Measurements from ENCODE around the gene IRF2. TPM values are rescaled to one million over a fixed set of nuclear protein-coding genes. Genes with fewer than 3 reads are reported as not detected.
A peak's percentile ranks its signal among the peaks of the same experiment; 100 is the strongest.

The IRF2 gene
- total and polyA plus RNA-seq, 2 of the 8 experiments (the other 6 are each of a cell fraction or from before 2014, with no cell fraction given), result 13.8 to 17.0 TPM

- Histone ChIP-seq H3K4me3 (ENCODE audit: extremely low read depth in 1 of 4, insufficient read depth in 2 of 4, low read depth in 3 of 4, low read length in 4 of 4) (no peak overlapping the region), H2AK5ac (ENCODE audit: low read depth, low read length) (no peak overlapping the region), H3K79me2 (ENCODE audit: control insufficient read depth in 1 of 2, insufficient read depth in 2 of 2, low read length in 2 of 2) (no peaks in the 10 kb centered on the region), H2BK20ac (ENCODE audit: low read length) (no peak overlapping the region), H2BK5ac (ENCODE audit: low read depth, low read length) (no peak overlapping the region), H2AFZ (ENCODE audit: low read length) (no peak overlapping the region), H2BK120ac (replicated peaks; ENCODE audit: low read depth, low read length) (peak overlapping the region; percentile 7), H3K4me2 (ENCODE audit: insufficient read depth in 1 of 2, low read depth in 2 of 2, low read length in 2 of 2) (no peak overlapping the region), H3K79me1 (ENCODE audit: low read depth, low read length) (no peaks in the 10 kb centered on the region), H3K56ac (replicated peaks; ENCODE audit: insufficient read length, low read depth, low read length) (no peak overlapping the region), H4K20me1 (replicated peaks in 1 of 2; ENCODE audit: control insufficient read depth in 1 of 2, insufficient read depth in 2 of 2, low read length in 2 of 2) (no peaks in the 10 kb centered on the region), H3K27me3 (replicated peaks in 1 of 4; ENCODE audit: control insufficient read depth in 3 of 4, extremely low read depth in 1 of 4, insufficient read depth in 3 of 4, low read length in 3 of 4) (no peaks in the 10 kb centered on the region; a peak in 1 of 7 replicates), H3K27ac (ENCODE audit: low read depth, low read length) (peak overlapping the region; percentile 68; the same call in 1 of the 2 replicates), H4K8ac (ENCODE audit: extremely low read depth, insufficient read depth, low read length) (no peak overlapping the region), H2BK15ac (ENCODE audit: low read length) (no peak overlapping the region), H3K36me3 (ENCODE audit: control insufficient read depth in 2 of 4, insufficient read depth in 4 of 4, low read length in 3 of 4) (no peaks in the 10 kb centered on the region), H3K14ac (ENCODE audit: insufficient read length) (no peak overlapping the region), H3K9me3 (ENCODE audit: insufficient read depth in 2 of 2, low read depth in 1 of 2, low read length in 1 of 2) (no peaks in the 10 kb centered on the region), H3K23me2 (ENCODE audit: low read depth, low read length) (peaks cover 6% of the 10 kb centered on the region), H3K4me1 (replicated peaks in 1 of 4; ENCODE audit: control insufficient read depth in 3 of 4, insufficient read depth in 4 of 4, low read length in 3 of 4) (peaks cover 9 to 22% (median 19%) of the 10 kb centered on the region in 4 experiments), H3K23ac (ENCODE audit: insufficient read length) (no peak overlapping the region), H4K5ac (ENCODE audit: insufficient read length, low read depth, low read length) (no peak overlapping the region), H3K9ac (replicated peaks in 1 of 4; ENCODE audit: extremely low read depth in 1 of 4, low read depth in 3 of 4, low read length in 3 of 4) (no peak overlapping the region), H3K18ac (ENCODE audit: extremely low read depth, low read length) (no peak overlapping the region), H3K4ac (replicated peaks; ENCODE audit: insufficient read length, low read depth, low read length) (no peak overlapping the region), H2BK12ac (ENCODE audit: low read depth, low read length) (no peak overlapping the region), H4K91ac (replicated peaks; ENCODE audit: insufficient read length, low read length) (no peak overlapping the region)
- DNase-seq (ENCODE audit: low read depth in 1 of 2, low spot score in 2 of 2) (no peak), FAIRE-seq (no peak)
- no peak for TF ChIP-seq PHF8 (conservative IDR thresholded peaks at IDR 0.05; ENCODE audit: low read depth, low read length)
- no peak for TF ChIP-seq EGR1 (IDR thresholded peaks at IDR 0.05; ENCODE audit: borderline replicate concordance, low read depth, low read length)
- TF ChIP-seq CREB1 (IDR thresholded peaks at IDR 0.05), result no peak
- TF ChIP-seq SP4 (IDR thresholded peaks at IDR 0.05; ENCODE audit: low read length), result no peak
- no peak for TF ChIP-seq TCF12 (IDR thresholded peaks at IDR 0.05; ENCODE audit: low read depth, low read length)
- TF ChIP-seq RXRA (IDR thresholded peaks at IDR 0.05; ENCODE audit: insufficient read depth, low read depth, low read length), result no peak
- no peak for TF ChIP-seq RBBP5 (IDR thresholded peaks at IDR 0.05; ENCODE audit: borderline replicate concordance, low read depth, low read length)
- no peak for TF ChIP-seq CHD1 (IDR thresholded peaks at IDR 0.05; ENCODE audit: low read depth, low read length)
- TF ChIP-seq ASH2L (IDR thresholded peaks at IDR 0.05; ENCODE audit: low read length), result no peak
- no peak for TF ChIP-seq GABPA (IDR thresholded peaks at IDR 0.05; ENCODE audit: borderline replicate concordance, insufficient read depth, low read length)
- TF ChIP-seq RFX5 (IDR thresholded peaks at IDR 0.05; ENCODE audit: borderline replicate concordance, low read depth, low read length), result no peak
- no peak for TF ChIP-seq TAF1 (IDR thresholded peaks at IDR 0.05; ENCODE audit: low read depth, low read length)
- TF ChIP-seq MAFK (IDR thresholded peaks at IDR 0.05; ENCODE audit: low read depth, low read length), result no peak
- no peak for TF ChIP-seq TBP (IDR thresholded peaks at IDR 0.05; ENCODE audit: low read depth, low read length)
- TF ChIP-seq CEBPB (IDR thresholded peaks at IDR 0.05; ENCODE audit: low read depth, low read length), result no peak
- no peak for TF ChIP-seq TAF7 (optimal IDR thresholded peaks at IDR 0.05; ENCODE audit: borderline replicate concordance, low read depth, low read length)
- ChIA-PET POLR2A (ENCODE audit: partially characterized antibody) (interaction anchor here (0.8 to 1.7 kb wide), 4 partner anchors 15 to 128 kb away, joined by 3 to 5 read pairs (median 3); partner anchors contain the start of gene IRF2), CTCF (ENCODE audit: partially characterized antibody) (interaction anchor here (1.3 to 2.7 kb wide), 2 partner anchors 10 to 82 kb away, joined by 4 to 8 read pairs; no protein-coding TSS in a partner anchor)
- 88% methylated on average over 2 of the region's 2 CpGs; no CpG with 5 or more reads in 1 of the 2 experiments for WGBS, 2 experiments (ENCODE audit: extremely low coverage in 1 of 2, insufficient coverage in 1 of 2, insufficient read length in 1 of 2, insufficient replicate concordance in 2 of 2, low coverage in 1 of 2, low lambda C conversion rate in 2 of 2, missing lambda C conversion rate in 1 of 2)
Observed at GRCh38 chr4:184346682-184347081, 127.7 kb downstream of the IRF2 start.
